Neuronal stem cell (in vitro differentiated cells): ENCODE measurements around the gene SORBS1.
A peak's percentile ranks its signal among the peaks of the same experiment; 100 is the strongest.

ENCODE experiments used
- DNase-seq: peaks from one replicate; pipeline ENCODE4 v3.0.0-alpha.2; 2013; ENCODE audit warnings: low spot score
- H2AFZ ChIP-seq: one replicate; pipeline ENCODE4 v1.6.1; 2013; ENCODE audit warnings: mild to moderate bottlenecking, low read length, inconsistent platforms
- H2AK5ac ChIP-seq: 2 replicates; pipeline ENCODE4 v1.6.1; 2013; ENCODE audit warnings: low read depth, mild to moderate bottlenecking, inconsistent platforms, low read length, moderate library complexity, mixed read lengths
- H2BK120ac ChIP-seq: 2 replicates; pipeline ENCODE4 v1.6.1; 2013; ENCODE audit warnings: low read depth, mild to moderate bottlenecking, inconsistent platforms, low read length, moderate library complexity, mixed read lengths
- H2BK12ac ChIP-seq: one replicate; pipeline ENCODE4 v1.6.1; 2013; ENCODE audit warnings: low read length, inconsistent platforms
- H2BK15ac ChIP-seq: 2 replicates; pipeline ENCODE4 v1.6.1; 2013; ENCODE audit warnings: mild to moderate bottlenecking, low read length, inconsistent platforms, mixed read lengths
- H2BK5ac ChIP-seq: one replicate; pipeline ENCODE4 v1.6.1; 2013; ENCODE audit warnings: inconsistent platforms, mild to moderate bottlenecking, low read length, moderate library complexity
- H3K14ac ChIP-seq: one replicate; pipeline ENCODE4 v1.6.1; 2013; ENCODE audit warnings: low read length, inconsistent platforms
- H3K18ac ChIP-seq: 2 replicates; pipeline ENCODE4 v1.6.1; 2013; ENCODE audit warnings: low read length, inconsistent platforms
- H3K23ac ChIP-seq: 2 replicates; pipeline ENCODE4 v1.6.1; 2013; ENCODE audit warnings: low read depth, mild to moderate bottlenecking, mixed read lengths, low read length, inconsistent platforms; ENCODE audit not compliant: poor library complexity
- H3K27ac ChIP-seq: replicated peaks from 3 replicates; pipeline ENCODE4 v1.5.1; 2013; ENCODE audit warnings: low read length, inconsistent platforms
- H3K27me3 ChIP-seq, 3 experiments: 2 replicates each; pipeline ENCODE4 v1.6.1; 2013; ENCODE audit warnings: low read length in 3 of 3, mild to moderate bottlenecking in 2 of 3, inconsistent platforms in 1 of 3, low read depth in 1 of 3, mixed read lengths in 1 of 3, moderate library complexity in 1 of 3; ENCODE audit not compliant: control insufficient read depth in 3 of 3, insufficient read depth in 3 of 3
- H3K36me3 ChIP-seq, 2 donors: replicated peaks in 1 of 2; 2 replicates each; pipeline ENCODE4 v1.6.1; 2013; ENCODE audit warnings: low read length in 2 of 2; ENCODE audit not compliant: control insufficient read depth in 2 of 2, insufficient read depth in 2 of 2
- H3K4ac ChIP-seq: 2 replicates; pipeline ENCODE4 v1.6.1; 2013; ENCODE audit warnings: inconsistent platforms, mild to moderate bottlenecking, low read length, moderate library complexity
- H3K4me1 ChIP-seq, 2 donors: 1 replicate in 1 of 2; 2 replicates in 1 of 2; pipeline ENCODE4 v1.6.1; 2013; ENCODE audit warnings: low read length in 2 of 2, low read depth in 1 of 2; ENCODE audit not compliant: control insufficient read depth in 2 of 2, insufficient read depth in 1 of 2
- H3K4me2 ChIP-seq: one replicate; pipeline ENCODE4 v1.6.1; 2013; ENCODE audit warnings: mild to moderate bottlenecking, low read length, inconsistent platforms; ENCODE audit not compliant: insufficient read depth, poor library complexity, severe bottlenecking
- H3K4me3 ChIP-seq, 2 donors: 2 replicates each; pipeline ENCODE4 v1.5.1; 2013; ENCODE audit warnings: low read length in 2 of 2, mild to moderate bottlenecking in 2 of 2, inconsistent platforms in 1 of 2, moderate library complexity in 1 of 2
- H3K79me1 ChIP-seq: one replicate; pipeline ENCODE4 v1.6.1; 2013; ENCODE audit warnings: low read depth, mild to moderate bottlenecking, inconsistent platforms, low read length, moderate library complexity
- H3K9ac ChIP-seq: one replicate; pipeline ENCODE4 v1.6.1; 2013; ENCODE audit warnings: mild to moderate bottlenecking, low read depth, low read length, inconsistent platforms; ENCODE audit not compliant: poor library complexity
- H3K9me3 ChIP-seq, 2 donors: replicated peaks in 1 of 2; 2 replicates each; pipeline versions ENCODE3 to v1.6.1; 2013; ENCODE audit warnings: low read length in 2 of 2, mild to moderate bottlenecking in 2 of 2, inconsistent platforms in 1 of 2, low read depth in 1 of 2, mixed read lengths in 1 of 2, moderate library complexity in 1 of 2; ENCODE audit not compliant: control insufficient read depth in 2 of 2, insufficient read depth in 1 of 2
- H4K8ac ChIP-seq: one replicate; pipeline ENCODE4 v1.6.1; 2013; ENCODE audit warnings: low read depth, mild to moderate bottlenecking, inconsistent platforms, low read length, moderate library complexity
- H4K91ac ChIP-seq: one replicate; pipeline ENCODE4 v1.6.1; 2013; ENCODE audit warnings: low read length, low read depth, mild to moderate bottlenecking, inconsistent platforms; ENCODE audit not compliant: poor library complexity
- WGBS, 2 donors: extraction: QIAGEN DNeasy Blood & Tissue Kit; methylation state at CpG; one replicate each; pipeline ENCODE4 v1.1.7; 2013; ENCODE audit warnings: missing lambda C conversion rate in 2 of 2, mixed read lengths in 1 of 2; ENCODE audit not compliant: insufficient read length in 2 of 2, insufficient replicate concordance in 1 of 2; ENCODE audit errors: extremely low coverage in 2 of 2; 5-methylcytosine and 5-hydroxymethylcytosine counted together

The SORBS1 gene

GRCh38 chr10:95304463-95304862 is 256.7 kb downstream of the SORBS1 start:
- Histone ChIP-seq H4K91ac (no peak overlapping the region), H3K18ac (no peak overlapping the region), H4K8ac (no peak overlapping the region), H3K27ac (no peak overlapping the region), H2BK12ac (no peak overlapping the region), H3K23ac (no peak overlapping the region), H3K4ac (no peak overlapping the region), H3K4me2 (no peak overlapping the region), H2BK5ac (no peak overlapping the region), H2AK5ac (no peak overlapping the region), H3K4me3 (no peak overlapping the region), H3K27me3 (peaks cover 0 to 2% (median 0%) of the 10 kb centered on the region in 3 experiments), H3K9ac (no peak overlapping the region), H3K14ac (no peak overlapping the region), H3K79me1 (no peaks in the 10 kb centered on the region), H3K36me3 (no peaks in the 10 kb centered on the region), H3K4me1 (peaks cover 0 to 11% of the 10 kb centered on the region in 2 donors), H2AFZ (no peak overlapping the region), H3K9me3 (no peaks in the 10 kb centered on the region), H2BK15ac (no peak overlapping the region), H2BK120ac (no peak overlapping the region)
- no peak for DNase-seq
- no CpG with 5 or more reads among the region's 4 CpGs for WGBS, 2 donors

- Histone ChIP-seq H2AFZ (no peak overlapping the region), H3K23ac (no peak overlapping the region), H3K9me3 (no peaks in the 10 kb centered on the region), H3K27ac (no peak overlapping the region), H2BK5ac (no peak overlapping the region), H3K9ac (no peak overlapping the region), H4K91ac (no peak overlapping the region), H4K8ac (no peak overlapping the region), H3K79me1 (no peaks in the 10 kb centered on the region), H3K14ac (no peak overlapping the region), H3K18ac (no peak overlapping the region), H2BK15ac (no peak overlapping the region), H3K27me3 (peaks cover 0 to 2% (median 0%) of the 10 kb centered on the region in 3 experiments), H3K4ac (no peak overlapping the region), H3K4me3 (no peak overlapping the region), H3K4me1 (peaks cover 0 to 11% of the 10 kb centered on the region in 2 donors), H2AK5ac (no peak overlapping the region), H2BK12ac (no peak overlapping the region), H3K36me3 (no peaks in the 10 kb centered on the region), H3K4me2 (no peak overlapping the region), H2BK120ac (no peak overlapping the region)
- DNase-seq = no peak
- no CpG with 5 or more reads among the region's 1 CpG for WGBS, 2 donors
Observed at GRCh38 chr10:95303950-95304349, 257.2 kb downstream of the SORBS1 start.

- H3K18ac ChIP-seq = peak overlapping the region; percentile 15
- H3K27ac ChIP-seq = no peak overlapping the region
- peaks cover 0 to 2% (median 0%) of the 10 kb centered on the region in 3 experiments for H3K27me3 ChIP-seq
- WGBS, 2 donors = no CpG with 5 or more reads among the region's 8 CpGs
- no peak overlapping the region for H3K9ac ChIP-seq
- no peak overlapping the region for H2BK12ac ChIP-seq
- H4K8ac ChIP-seq = no peak overlapping the region
- H3K23ac ChIP-seq = no peak overlapping the region
- H3K4me3 ChIP-seq = no peak overlapping the region
- H2AK5ac ChIP-seq = no peak overlapping the region
- H3K4ac ChIP-seq = no peak overlapping the region
- DNase-seq = no peak
- no peak overlapping the region for H2BK5ac ChIP-seq
- no peak overlapping the region for H2BK120ac ChIP-seq
- H2BK15ac ChIP-seq = no peak overlapping the region
- H4K91ac ChIP-seq = no peak overlapping the region
- no peak overlapping the region for H3K14ac ChIP-seq
- H3K4me1 ChIP-seq = peaks cover 0 to 11% of the 10 kb centered on the region in 2 donors
- H3K79me1 ChIP-seq = no peaks in the 10 kb centered on the region
- no peak overlapping the region for H3K4me2 ChIP-seq
- no peak overlapping the region for H2AFZ ChIP-seq
- H3K36me3 ChIP-seq = no peaks in the 10 kb centered on the region
- no peaks in the 10 kb centered on the region for H3K9me3 ChIP-seq
Observed at GRCh38 chr10:95303535-95303934, 257.6 kb downstream of the SORBS1 start.

GRCh38 chr10:95300022-95300539 is 261.1 kb downstream of the SORBS1 start:
- Histone ChIP-seq H3K14ac (no peak overlapping the region), H3K4me3 (no peak overlapping the region), H3K27me3 (peaks cover 0 to 20% (median 6%) of the 10 kb centered on the region in 3 experiments), H3K9me3 (no peaks in the 10 kb centered on the region), H4K91ac (no peak overlapping the region), H3K4ac (no peak overlapping the region), H3K18ac (no peak overlapping the region), H3K9ac (no peak overlapping the region), H2BK15ac (no peak overlapping the region), H3K4me2 (no peak overlapping the region), H3K27ac (no peak overlapping the region), H2AK5ac (no peak overlapping the region), H2AFZ (no peak overlapping the region), H3K36me3 (no peaks in the 10 kb centered on the region), H2BK12ac (no peak overlapping the region), H2BK120ac (no peak overlapping the region), H3K79me1 (no peaks in the 10 kb centered on the region), H3K23ac (no peak overlapping the region), H2BK5ac (no peak overlapping the region), H4K8ac (no peak overlapping the region), H3K4me1 (peaks cover 0 to 13% of the 10 kb centered on the region in 2 donors)
- DNase-seq = no peak
- WGBS, 2 donors = no CpG with 5 or more reads among the region's 3 CpGs
